ENCODE measurements around the gene ANK3.
"Not testable (repeated sequence)": the region's sequence is repeated elsewhere in the genome, so short reads cannot be mapped to it uniquely, and the experiment has no call there.

ANK3 gene

DNA sequence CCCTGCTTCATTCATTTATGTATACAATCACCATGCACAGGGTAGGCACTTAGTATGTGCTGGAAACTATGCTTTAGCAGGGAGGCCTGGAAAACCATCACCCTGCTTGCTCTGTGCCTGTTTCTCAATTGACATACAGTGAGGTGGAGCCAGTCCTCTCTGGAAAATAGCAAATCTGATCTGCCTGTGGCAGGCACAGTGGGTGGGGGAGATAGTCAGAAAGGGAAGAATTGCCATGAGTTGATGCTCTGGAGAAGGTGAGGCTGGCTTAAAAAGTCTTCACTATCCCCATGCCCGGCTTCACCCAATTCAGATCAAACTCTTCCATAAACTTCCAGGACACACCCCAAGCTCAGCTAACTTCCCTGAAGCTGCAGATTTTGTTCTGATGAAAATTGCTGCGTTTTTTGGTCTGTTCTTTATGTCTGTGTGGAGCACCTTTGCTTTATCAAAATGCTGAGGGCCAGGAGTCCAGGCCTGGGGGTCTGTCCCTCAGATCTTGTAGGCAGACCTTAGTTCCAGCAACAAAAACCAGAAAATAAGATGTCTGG, 84.8 kb downstream of the ANK3 start:
- DNase-seq (ENCODE audit: low read depth): no peak

- DNase-seq (ENCODE audit: low read depth): no peak
Measured at GRCh38 chr10:60303778-60304177, 85.9 kb downstream of the ANK3 start.

GRCh38 chr10:60299961-60300883, 89.5 kb downstream of the ANK3 start:
- no peak for DNase-seq (ENCODE audit: low read depth)

- DNase-seq (ENCODE audit: low read depth): no peak
Measured at GRCh38 chr10:60299390-60299778, 90.3 kb downstream of the ANK3 start.

DNA sequence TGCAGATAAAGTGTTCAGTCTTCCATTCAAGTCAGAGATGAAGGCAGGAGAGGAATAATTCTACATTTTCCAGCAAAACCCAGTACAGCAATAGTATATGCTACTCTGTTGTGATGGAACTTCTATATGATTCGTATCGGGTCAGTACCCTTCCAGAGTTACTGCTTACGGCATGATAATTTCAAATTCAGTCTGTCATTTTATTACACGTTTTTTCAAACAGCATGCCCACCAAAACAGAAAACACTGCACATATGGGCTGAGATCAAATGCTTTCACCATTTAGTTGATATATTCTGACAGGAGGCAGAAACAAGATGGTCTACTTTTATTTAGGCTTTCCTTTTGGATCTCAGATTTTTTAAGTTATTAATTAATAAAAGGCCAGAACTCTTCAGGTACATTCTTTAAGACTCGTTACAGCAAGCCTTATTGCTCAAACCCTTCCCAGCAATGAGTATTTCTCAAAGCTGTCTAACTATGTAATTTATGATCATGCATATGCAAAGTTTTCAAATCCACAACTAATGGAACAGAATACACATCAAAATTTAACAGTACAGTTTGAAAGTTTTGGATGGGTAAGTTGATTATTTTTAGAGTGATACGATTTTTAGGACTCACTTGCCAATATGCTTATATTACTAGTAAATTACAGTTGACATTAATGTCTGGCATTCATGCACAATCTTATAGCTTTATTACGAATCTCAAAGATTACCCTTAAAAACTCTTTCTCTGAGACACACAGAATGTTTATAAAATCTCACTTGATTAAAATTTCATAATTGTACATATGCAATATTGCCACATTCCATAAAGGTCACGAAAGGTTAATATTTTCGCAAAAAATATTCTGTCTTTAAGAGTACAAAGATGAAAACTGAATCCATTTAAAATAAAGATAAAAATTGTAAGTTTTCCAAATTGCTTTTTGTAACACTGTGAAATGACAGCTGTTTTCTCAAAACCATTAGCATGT, 91.0 kb downstream of the ANK3 start:
- DNase-seq (ENCODE audit: low read depth): no peak

- DNase-seq (ENCODE audit: low read depth): no peak
Measured at GRCh38 chr10:60296073-60296472, 93.6 kb downstream of the ANK3 start.

DNA sequence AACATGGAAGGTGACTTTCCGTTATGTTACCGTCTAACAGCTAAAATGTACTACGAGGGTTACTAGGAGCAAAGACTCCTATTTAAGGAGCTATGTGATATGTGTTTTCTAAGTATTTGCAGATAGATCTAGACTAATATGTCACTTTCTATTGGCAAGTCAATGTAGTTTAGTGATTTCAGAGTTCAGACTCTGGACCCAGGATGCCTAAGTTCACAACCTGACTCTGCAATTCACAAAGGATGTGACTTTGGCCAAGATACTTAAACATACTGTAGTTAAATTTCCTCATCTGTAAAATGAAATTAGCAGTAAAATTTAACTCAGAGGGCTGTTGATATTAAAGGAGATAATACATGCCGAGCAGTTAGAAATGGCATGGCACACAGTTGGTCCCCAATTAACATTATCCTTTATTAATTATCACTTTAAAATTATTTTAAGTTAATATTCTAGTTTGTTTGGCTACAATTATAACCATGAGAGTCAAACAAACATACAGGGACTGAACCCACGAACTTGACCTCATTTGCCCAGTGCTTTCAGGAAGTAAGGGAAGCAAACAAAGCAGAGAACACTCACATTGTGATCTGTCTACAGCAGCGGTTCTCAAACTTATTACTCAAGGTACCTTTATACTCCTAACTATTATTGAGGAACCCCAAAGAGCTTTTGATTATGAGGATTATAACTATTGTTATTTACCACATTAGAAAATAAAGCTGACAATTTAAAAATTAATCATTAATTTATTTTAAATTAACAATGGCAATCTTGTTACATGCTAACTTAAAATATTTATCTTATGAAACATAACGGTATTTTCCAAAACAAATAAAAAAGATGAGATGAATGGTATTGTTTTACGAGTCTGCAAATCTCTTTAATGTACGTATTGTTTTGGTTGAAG, 94.4 kb downstream of the ANK3 start:
- no peak for DNase-seq (ENCODE audit: low read depth)

DNA sequence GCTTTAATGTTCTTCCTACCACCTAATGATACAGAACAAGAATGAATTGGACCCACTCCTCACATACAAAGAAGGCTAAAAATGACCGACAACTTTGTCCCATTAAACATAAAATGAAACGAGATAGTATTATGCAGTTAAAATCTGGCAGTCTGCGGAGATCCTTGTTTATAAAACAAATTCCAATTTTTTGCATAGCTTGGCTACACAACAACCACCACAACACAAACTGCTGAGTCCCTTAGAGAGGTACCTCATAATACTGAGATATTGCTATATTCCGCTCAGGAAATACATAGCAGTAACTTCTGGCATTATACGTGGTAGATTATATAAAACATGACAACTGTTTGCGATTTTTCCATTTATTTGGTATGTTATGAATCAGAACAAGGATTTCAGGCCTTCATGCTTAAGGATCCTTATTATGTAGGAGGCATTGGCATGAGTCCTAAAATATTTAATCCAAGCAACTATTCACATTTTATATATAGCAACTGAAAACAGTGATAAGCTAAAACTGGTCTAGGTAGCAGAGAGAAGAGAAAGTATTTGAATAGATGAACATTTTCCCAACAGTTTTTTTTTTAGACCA, 96.0 kb downstream of the ANK3 start:
- DNase-seq (ENCODE audit: low read depth): no peak

DNA sequence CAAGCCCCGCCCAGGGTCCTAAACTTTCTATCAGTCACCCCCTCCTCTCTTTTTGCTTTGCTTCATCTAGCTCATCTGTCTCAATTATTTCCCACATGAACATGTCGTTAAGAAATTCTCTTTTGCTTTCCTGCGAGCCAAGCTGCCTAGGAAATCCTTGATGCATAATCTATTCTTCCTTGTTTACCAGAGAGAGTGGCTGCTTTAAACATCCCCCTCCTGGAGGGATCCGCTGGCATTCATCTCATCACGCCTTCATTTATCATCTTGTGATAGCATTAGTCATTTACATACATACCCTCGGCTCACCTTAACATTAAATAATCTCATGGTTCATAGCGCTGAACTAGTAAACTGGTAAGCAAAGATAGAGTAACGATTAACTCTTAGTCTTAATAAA, 96.7 kb downstream of the ANK3 start:
- DNase-seq (ENCODE audit: low read depth): no peak

GRCh38 chr10:60292536-60292935, 97.1 kb downstream of the ANK3 start:
- DNase-seq (ENCODE audit: low read depth): not testable (repeated sequence)

GRCh38 chr10:60291344-60291930, 98.2 kb downstream of the ANK3 start:
- DNase-seq (ENCODE audit: low read depth): no peak

GRCh38 chr10:60290558-60290957, 99.1 kb downstream of the ANK3 start:
- no peak for DNase-seq (ENCODE audit: low read depth)

GRCh38 chr10:60289800-60290199, 99.9 kb downstream of the ANK3 start:
- DNase-seq (ENCODE audit: low read depth): no peak

DNA sequence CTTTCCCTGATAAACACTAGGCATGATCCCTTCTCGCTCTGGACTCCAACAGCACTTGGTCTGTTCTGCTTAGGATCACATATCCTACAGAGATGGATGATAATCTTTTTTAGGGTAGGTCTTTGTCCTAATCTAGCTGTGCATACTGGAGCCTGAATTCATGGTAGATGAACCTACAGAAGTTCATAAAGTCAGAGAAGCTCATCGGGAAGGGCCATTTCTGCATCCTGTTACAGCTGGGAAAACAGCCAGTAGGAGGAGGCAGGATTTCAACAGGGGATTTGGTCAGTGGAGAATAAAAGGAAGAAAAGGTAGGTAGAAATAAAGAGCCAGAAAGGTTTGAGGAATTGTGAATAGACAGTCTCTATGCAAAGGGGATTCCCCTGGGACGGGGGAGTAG, 101.4 kb downstream of the ANK3 start:
- DNase-seq (ENCODE audit: low read depth): no peak

DNA sequence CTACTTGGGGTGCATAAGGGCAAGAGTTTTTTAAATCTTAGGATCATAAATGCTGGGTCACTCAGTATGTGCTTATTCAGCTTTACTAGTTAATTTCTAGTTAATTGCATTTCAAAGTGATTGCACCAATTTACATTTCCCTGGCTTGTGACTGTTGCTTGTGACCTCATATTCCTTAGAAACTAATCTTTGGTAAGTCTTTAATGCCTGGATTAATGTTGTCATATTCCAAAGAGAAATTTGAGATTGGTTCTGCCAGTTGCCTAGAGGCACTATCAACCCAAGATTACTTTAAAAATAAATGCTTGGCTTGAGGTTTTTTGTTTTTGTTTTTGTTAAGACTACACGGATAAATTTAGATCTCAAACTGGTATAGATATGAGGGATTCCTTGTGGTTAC, 103.1 kb downstream of the ANK3 start:
- no peak for DNase-seq (ENCODE audit: low read depth)

DNA sequence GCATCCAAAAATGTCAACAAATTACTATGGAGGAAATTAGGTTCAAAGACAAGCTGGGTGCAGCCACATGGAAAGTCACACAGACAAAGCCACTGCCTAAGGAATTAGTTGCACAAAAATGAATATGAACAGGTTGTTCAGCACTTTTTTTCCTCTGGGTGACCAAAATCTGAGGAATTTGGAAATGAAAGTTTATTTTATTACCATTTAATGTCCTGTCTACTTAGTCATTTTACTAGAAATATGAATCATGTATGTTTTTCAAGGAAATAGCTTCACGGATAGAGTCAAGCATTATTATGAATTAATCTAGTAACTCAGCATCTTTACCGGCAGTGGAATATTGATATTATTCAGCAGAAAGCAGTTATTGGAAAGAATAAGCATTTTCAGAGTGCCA, 106.3 kb downstream of the ANK3 start:
- no peak for DNase-seq (ENCODE audit: low read depth)

- no peak for DNase-seq (ENCODE audit: low read depth)
Measured at GRCh38 chr10:60282771-60283353, 106.8 kb downstream of the ANK3 start.

DNA sequence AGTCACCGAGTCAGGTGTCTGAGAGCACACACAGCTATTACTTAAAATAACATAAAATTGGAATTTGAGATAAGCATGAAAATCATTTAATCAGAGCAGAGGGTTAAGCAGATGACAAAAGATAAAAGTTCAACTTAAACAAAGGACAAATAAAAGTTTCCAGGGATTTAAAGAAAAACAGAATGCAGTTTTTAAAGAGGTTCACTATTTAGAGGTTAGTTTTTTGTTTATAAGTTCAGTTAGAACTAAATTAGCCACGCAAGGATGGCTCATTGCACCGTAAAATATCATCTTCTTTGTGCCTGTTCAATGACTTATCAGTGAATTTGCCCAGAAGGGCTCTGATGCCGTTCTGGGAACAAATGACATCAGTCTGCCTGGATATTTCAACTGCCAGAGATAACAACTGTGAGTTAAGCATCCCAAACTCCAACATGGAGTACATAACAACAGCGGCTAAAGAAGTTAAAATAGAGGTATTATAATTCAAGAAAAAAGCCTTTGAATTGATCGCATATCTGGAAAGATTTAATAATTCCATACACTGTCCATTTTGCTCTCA, 107.8 kb downstream of the ANK3 start:
- no peak for DNase-seq (ENCODE audit: low read depth)

DNA sequence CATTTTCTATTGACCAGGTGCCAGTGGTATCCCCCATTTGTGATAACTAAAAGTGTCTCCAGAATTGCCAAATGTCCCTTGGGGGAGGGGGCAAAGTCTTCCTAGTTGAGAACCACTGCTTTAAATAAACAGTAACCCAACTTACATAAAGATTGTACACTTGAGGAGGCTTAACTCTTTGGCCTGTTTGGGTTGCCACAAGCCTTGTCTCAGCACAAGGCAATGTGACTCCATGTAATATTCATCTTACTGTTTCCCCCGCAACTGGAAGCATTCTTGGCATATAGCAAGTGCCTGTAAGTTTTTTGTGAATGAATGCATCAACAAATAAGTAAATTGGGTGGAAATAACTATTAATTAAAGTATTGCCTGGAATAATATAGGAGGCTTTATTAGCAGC, 108.3 kb downstream of the ANK3 start:
- no peak for DNase-seq (ENCODE audit: low read depth)

GRCh38 chr10:60280475-60280874, 109.2 kb downstream of the ANK3 start:
- no peak for DNase-seq (ENCODE audit: low read depth)

All from stimulated activated CD8-positive, alpha-beta memory T cell treated with anti-CD3 and anti-CD28 coated beads, Interleukin-7, amount 100 ng/mL, for 24 hours (primary cell).